K562 (cell line): ENCODE measurements around the gene S100A7A. TPM values are rescaled to one million over a fixed set of nuclear protein-coding genes. Genes with fewer than 3 reads are reported as not detected.

Experiments used
- IRF2 ChIP-seq: sonication (generic); formaldehyde crosslinking; IDR thresholded peaks from 2 replicates; pipeline ENCODE4 v1.8.1; 2022; ENCODE audit warnings: mild to moderate bottlenecking, missing genetic modification reagents
- MYBL2 ChIP-seq, 2 experiments: fragments of 450-650 bp in 1 of 2; sonication (generic) in 1 of 2; formaldehyde crosslinking in 1 of 2; IDR thresholded peaks; 2 replicates each; pipeline versions ENCODE4 v1.6.1 to v1.8.1; 2017 to 2022; ENCODE audit warnings: borderline replicate concordance in 1 of 2, inconsistent platforms in 1 of 2, low read depth in 1 of 2, mild to moderate bottlenecking in 1 of 2, missing genetic modification reagents in 1 of 2, moderate library complexity in 1 of 2
- NCOA1 ChIP-seq: fragments of 450-650 bp; IDR thresholded peaks from 2 replicates; pipeline ENCODE4 v1.6.1; 2016; ENCODE audit warnings: low read depth
- RAD51 ChIP-seq: fragments of 450-650 bp; IDR thresholded peaks from 2 replicates; pipeline ENCODE4 v1.7.1; 2016; ENCODE audit warnings: low read depth, mild to moderate bottlenecking, borderline replicate concordance
- ZBTB40 ChIP-seq, 2 experiments: fragments of 450-650 bp in 1 of 2; sonication (generic) in 1 of 2; formaldehyde crosslinking in 1 of 2; IDR thresholded peaks; 2 replicates each; pipeline versions ENCODE4 v1.7.1 to v1.9.0; 2016 to 2022; ENCODE audit warnings: inconsistent platforms in 1 of 2, mild to moderate bottlenecking in 1 of 2, missing genetic modification reagents in 1 of 2
- ZC3H8 ChIP-seq: fragments of 450-650 bp; IDR thresholded peaks from 2 replicates; pipeline ENCODE4 v1.6.1; 2017
- ZNF133 ChIP-seq: fragments of 250-450 bp; sonication (Bioruptor Pico); IDR thresholded peaks from 2 replicates; pipeline ENCODE4 v1.4.0; 2020; ENCODE audit warnings: mild to moderate bottlenecking
- ZNF3 ChIP-seq: fragments of 250-450 bp; sonication (Bioruptor Pico); IDR thresholded peaks from 2 replicates; pipeline ENCODE4 v1.5.0; 2021; ENCODE audit warnings: mild to moderate bottlenecking, moderate library complexity
- ZSCAN32 ChIP-seq: fragments of 450-650 bp; formaldehyde crosslinking; IDR thresholded peaks from 2 replicates; pipeline ENCODE4 v1.4.0; 2020; ENCODE audit warnings: mild to moderate bottlenecking, moderate library complexity
- polyA plus RNA-seq, 8 experiments: library from polyadenylated mRNA; depleted of rRNA in 4 of 8; stranded (reverse) in 5 of 8; unstranded in 3 of 8; fragments of >200 nt; fragmentation: Nextera tagmentation in 2 of 8; fragmentation: Illumina TruSeq in 1 of 8; extraction: Ambion mirVana in 2 of 8; extraction: Trizol in 1 of 8; gene quantifications; 2 replicates each; pipeline versions ENCODE4 v1.2.1 to v1.2.3, GENCODE V29; 2011 to 2014; ENCODE audit warnings: inconsistent platforms in 1 of 8, missing spikeins in 1 of 8
- total RNA-seq, 7 experiments: library from RNA; depleted of rRNA in 6 of 7; stranded (reverse); fragments of >200 nt in 6 of 7; fragmentation: Illumina TruSeq in 2 of 7; extraction: Trizol in 2 of 7; gene quantifications; 2 replicates each; pipeline versions ENCODE4 v1.2.1 to v1.2.3, GENCODE V29; 2011 to 2021; ENCODE audit warnings: low replicate concordance in 1 of 7
- TF ChIP-seq, protein P1 (sequence below): fragments of 450-650 bp; IDR thresholded peaks from 2 replicates; pipeline ENCODE4 v1.6.1; 2018; ENCODE audit warnings: mild to moderate bottlenecking, low read depth; ENCODE audit not compliant: partially characterized antibody
- TF ChIP-seq, protein P2 (sequence below), 2 experiments: fragments of 450-650 bp in 1 of 2; sonication (generic) in 1 of 2; formaldehyde crosslinking in 1 of 2; IDR thresholded peaks in 1 of 2; conservative IDR thresholded peaks in 1 of 2; 2 replicates each; pipeline versions ENCODE4 v1.6.1 to v1.8.1; 2016 to 2023; ENCODE audit warnings: mild to moderate bottlenecking in 2 of 2, moderate library complexity in 2 of 2, inconsistent platforms in 1 of 2, missing genetic modification reagents in 1 of 2
- TF ChIP-seq, protein P3 (sequence below): IDR thresholded peaks from 3 replicates; pipeline ENCODE4 v1.6.1; 2011; ENCODE audit warnings: borderline replicate concordance, mild to moderate bottlenecking; ENCODE audit not compliant: insufficient read length, insufficient read depth

S100A7A gene
- total and polyA plus RNA-seq, 9 of the 15 experiments (the other 6 are each of a cell fraction or from before 2014, with no cell fraction given) = not detected

DNA sequence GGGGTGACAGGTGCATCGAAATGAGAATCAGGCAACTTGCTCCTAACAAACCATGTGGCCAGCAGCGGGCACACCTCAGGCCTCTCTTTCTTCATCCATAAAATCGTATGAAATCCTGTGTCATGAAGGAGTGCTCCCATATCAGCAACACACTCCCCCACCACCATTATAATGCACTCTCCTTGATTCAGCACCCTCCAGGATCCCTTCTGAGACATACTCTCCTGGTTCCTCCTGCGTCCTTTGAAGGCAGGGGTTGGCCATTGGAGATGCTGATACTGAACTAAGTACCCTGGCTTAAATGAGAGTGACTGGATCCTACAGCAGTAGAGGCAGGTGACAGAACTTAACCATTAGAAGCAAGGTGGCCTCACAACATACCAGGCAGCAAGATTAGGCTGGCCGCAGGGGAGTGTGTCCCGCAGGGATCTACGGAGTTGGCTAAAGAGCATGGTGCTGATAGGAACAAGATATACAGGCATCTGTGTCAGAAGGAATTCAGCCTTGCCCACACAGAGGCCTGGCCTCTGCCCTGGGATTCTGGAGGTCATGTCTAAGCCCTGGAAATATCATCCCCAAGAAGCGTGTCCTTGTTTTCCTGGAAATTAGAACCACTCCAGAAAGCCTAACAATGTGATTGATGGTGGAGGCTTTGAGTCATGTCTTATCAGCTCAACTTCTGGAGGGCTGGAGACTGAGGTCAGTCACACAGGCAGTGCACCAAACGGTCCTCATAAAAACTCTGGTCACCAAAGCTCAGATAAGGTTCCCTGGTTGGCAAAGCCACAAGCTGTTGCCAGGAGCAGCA, 16.8 kb downstream of the S100A7A start (continued):
- TF ChIP-seq MYBL2 (IDR thresholded peaks at IDR 0.05; ENCODE audit: low read depth) (no peak), MYBL2 (CRISPR knock-in tag; IDR thresholded peaks at IDR 0.05; ENCODE audit: borderline replicate concordance) (no peak), ZNF3 (no peak), ZNF133 (CRISPR knock-in tag) (no peak), ZC3H8 (no peak), IRF2 (CRISPR knock-in tag) (no peak), ZBTB40 (IDR thresholded peaks at IDR 0.05) (no peak; the same call in 1 of the 2 replicates), ZBTB40 (CRISPR knock-in tag; IDR thresholded peaks at IDR 0.05) (no peak), RAD51 (0 out of 2 replicates have a peak, but pooled peaks have one; percentile 35), ZSCAN32 (CRISPR knock-in tag) (no peak), NCOA1 (peak; percentile 88; the same call in 1 of the 2 replicates)
- TF ChIP-seq, protein P1, sequence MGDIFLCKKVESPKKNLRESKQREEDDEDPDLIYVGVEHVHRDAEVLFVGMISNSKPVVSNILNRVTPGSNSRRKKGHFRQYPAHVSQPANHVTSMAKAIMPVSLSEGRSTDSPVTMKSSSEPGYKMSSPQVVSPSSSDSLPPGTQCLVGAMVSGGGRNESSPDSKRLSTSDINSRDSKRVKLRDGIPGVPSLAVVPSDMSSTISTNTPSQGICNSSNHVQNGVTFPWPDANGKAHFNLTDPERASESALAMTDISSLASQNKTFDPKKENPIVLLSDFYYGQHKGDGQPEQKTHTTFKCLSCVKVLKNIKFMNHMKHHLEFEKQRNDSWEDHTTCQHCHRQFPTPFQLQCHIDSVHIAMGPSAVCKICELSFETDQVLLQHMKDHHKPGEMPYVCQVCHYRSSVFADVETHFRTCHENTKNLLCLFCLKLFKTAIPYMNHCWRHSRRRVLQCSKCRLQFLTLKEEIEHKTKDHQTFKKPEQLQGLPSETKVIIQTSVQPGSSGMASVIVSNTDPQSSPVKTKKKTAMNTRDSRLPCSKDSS = no peak
- TF ChIP-seq, protein P2, sequence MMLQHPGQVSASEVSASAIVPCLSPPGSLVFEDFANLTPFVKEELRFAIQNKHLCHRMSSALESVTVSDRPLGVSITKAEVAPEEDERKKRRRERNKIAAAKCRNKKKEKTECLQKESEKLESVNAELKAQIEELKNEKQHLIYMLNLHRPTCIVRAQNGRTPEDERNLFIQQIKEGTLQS (IDR thresholded peaks at IDR 0.05) = peak; percentile 84
- TF ChIP-seq, protein P2 (CRISPR knock-in tag; conservative IDR thresholded peaks at IDR 0.05) = no peak; the same call in 1 of the 2 replicates
- TF ChIP-seq, protein P3, sequence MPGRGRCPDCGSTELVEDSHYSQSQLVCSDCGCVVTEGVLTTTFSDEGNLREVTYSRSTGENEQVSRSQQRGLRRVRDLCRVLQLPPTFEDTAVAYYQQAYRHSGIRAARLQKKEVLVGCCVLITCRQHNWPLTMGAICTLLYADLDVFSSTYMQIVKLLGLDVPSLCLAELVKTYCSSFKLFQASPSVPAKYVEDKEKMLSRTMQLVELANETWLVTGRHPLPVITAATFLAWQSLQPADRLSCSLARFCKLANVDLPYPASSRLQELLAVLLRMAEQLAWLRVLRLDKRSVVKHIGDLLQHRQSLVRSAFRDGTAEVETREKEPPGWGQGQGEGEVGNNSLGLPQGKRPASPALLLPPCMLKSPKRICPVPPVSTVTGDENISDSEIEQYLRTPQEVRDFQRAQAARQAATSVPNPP = no peak
